GM12872 (cell line): ENCODE data around the gene TMC1.

Experiments
- CTCF ChIP-seq: IDR thresholded peaks from 3 replicates; pipeline ENCODE4 v1.5.1; 2011; ENCODE audit warnings: low read depth, mild to moderate bottlenecking, low read length, moderate library complexity; ENCODE audit not compliant: insufficient read depth

The TMC1 gene

GRCh38 chr9:72814083-72814597 lies 292.7 kb downstream of the TMC1 start:
- no peak for TF ChIP-seq CTCF

DNA sequence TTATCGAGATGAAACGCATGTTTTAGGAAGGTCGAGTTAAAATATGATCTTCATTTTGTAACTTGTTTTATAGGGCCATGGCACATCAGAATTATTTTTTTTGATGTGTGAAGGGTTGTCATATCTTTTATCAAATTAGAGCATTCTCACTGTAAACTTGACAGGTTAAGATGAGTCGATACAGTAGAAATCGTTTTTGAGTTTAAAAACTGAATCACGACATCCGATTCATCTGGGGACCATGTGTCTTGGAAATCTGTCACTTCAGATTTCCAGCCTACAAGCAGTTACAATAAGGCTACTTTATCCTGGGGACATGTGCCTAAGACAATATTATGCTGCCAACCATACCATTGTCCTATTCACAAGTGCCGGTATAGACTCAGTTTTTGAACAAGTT lies 295.3 kb downstream of the TMC1 start:
- no peak for TF ChIP-seq CTCF

DNA sequence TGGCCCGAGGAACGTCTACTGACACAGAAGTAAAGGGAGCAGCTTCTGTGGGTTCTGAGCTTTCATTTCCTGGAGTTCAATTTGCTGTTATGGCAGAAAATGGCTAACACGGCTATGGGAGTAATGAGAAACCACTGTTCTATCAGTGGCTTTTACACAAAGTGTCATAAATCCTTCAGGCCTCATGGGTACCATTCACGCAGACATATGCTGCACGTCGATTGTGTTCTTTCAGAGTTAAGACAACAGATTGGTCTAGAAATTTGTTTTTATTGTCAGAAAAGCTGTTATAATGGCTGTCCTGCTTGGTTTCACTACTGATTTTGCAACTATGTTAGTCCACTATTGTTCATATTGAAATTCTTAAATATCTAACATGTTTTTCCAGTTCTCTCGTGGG lies 296.0 kb downstream of the TMC1 start:
- TF ChIP-seq CTCF, result no peak

GRCh38 chr9:72818385-72818784 lies 297.0 kb downstream of the TMC1 start:
- TF ChIP-seq CTCF, result no peak

DNA sequence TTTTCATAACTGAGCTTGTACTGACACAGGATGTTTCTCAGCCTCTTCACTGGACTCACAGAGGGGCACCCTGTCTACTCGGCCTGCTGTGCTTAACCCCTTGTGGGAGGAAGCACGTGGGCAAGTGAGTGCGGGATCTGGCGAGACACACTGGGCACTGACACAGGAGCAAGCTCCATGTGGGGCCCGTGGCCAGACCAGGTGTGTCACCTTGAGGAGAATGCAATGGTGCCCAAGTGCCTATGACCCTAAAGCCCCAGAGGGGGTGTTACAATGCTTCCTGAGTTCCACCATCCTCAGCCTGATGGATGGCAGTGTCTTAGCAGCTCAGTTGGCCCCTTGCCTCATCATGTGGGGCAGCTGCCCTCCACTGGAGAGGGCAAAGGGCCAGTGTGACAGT lies 302.6 kb downstream of the TMC1 start:
- TF ChIP-seq CTCF, result no peak

DNA sequence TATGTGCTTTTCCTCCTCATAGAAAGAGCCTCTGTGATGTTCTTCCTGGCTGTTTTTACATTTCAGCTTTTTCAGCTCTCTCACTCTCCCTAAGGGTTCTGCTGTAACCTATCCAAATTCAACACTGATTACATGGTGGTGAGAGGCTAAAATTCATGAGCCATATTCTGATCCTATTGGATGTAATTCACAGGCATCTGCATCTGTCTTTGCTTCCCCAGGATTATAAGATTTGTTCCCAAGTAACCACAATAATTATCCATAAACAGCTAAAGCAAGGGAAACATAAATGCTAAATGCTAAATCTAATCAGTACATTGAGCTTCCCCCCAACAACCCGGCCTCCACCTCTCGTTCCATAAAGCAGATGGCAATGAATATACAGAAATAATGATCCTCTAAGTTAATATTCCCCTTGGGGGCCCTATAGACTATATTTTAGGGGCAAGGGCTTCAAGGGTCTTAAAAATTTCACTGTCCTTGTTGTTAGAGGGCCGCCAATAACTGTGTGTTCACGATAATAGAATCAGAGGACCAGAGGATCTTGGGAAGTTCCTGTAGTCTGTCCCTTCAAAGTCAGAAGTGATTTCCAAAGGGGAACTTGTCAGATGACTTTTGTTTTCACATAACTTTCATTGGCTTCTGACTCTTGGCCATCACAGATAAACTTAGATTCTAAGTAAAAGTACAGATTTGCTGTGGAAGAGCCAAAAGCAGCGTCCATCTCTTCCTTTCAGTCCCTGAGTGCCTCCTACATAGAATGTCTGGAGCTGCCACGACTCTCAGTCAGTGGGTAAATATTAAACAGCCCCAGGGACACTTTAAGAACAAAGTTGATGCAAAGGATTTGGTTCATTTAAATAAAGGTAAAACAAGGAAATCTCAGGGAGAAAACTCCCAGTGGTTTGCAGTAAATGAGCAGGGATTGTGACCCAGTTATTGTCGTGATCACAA lies 305.9 kb downstream of the TMC1 start:
- TF ChIP-seq CTCF, result no peak

- no peak for TF ChIP-seq CTCF
Observed at GRCh38 chr9:72827950-72828731, 306.7 kb downstream of the TMC1 start.
